Fibroblast of upper back skin (primary cell): Measurements from ENCODE around the gene SUPT6H.
"Not testable (repeated sequence)": the region's sequence is repeated elsewhere in the genome, so short reads cannot be mapped to it uniquely, and the experiment has no call there.

Source experiments
- DNase-seq: peaks from one replicate; pipeline ENCODE4 v3.0.0-alpha.2; 2013

The SUPT6H gene

GRCh38 chr17:28655160-28655559 is 6.8 kb upstream of the SUPT6H start:
- no peak for DNase-seq

- DNase-seq: no peak
Observed at GRCh38 chr17:28657756-28658155, 4.2 kb upstream of the SUPT6H start.

GRCh38 chr17:28658342-28658741 is 3.7 kb upstream of the SUPT6H start:
- DNase-seq: not testable (repeated sequence)

- not testable (repeated sequence) for DNase-seq
Observed at GRCh38 chr17:28658766-28659496, 3.1 kb upstream of the SUPT6H start.

GRCh38 chr17:28659497-28659881 is 2.5 kb upstream of the SUPT6H start:
- DNase-seq: not testable (repeated sequence)

- DNase-seq: no peak
Observed at GRCh38 chr17:28662527-28662829, 473 bp downstream of the SUPT6H start.

GRCh38 chr17:28663723-28664122 is 1.7 kb downstream of the SUPT6H start:
- DNase-seq: no peak

GRCh38 chr17:28665994-28666393 is 4.0 kb downstream of the SUPT6H start:
- no peak for DNase-seq

GRCh38 chr17:28667870-28668269 is 5.9 kb downstream of the SUPT6H start:
- DNase-seq: no peak

- no peak for DNase-seq
Observed at GRCh38 chr17:28669918-28670317, 7.9 kb downstream of the SUPT6H start.

GRCh38 chr17:28675490-28675889 is 13.5 kb downstream of the SUPT6H start:
- no peak for DNase-seq

- no peak for DNase-seq
Observed at GRCh38 chr17:28675980-28676379, 14.0 kb downstream of the SUPT6H start.

- DNase-seq: no peak
Observed at GRCh38 chr17:28682655-28683054, 20.6 kb downstream of the SUPT6H start.

GRCh38 chr17:28684963-28685362 is 23.0 kb downstream of the SUPT6H start:
- peak; percentile 33 for DNase-seq

- DNase-seq: no peak
Observed at GRCh38 chr17:28685366-28685765, 23.4 kb downstream of the SUPT6H start.

- DNase-seq: no peak
Observed at GRCh38 chr17:28686296-28686695, 24.3 kb downstream of the SUPT6H start.

- no peak for DNase-seq
Observed at GRCh38 chr17:28688481-28688880, 26.5 kb downstream of the SUPT6H start.

GRCh38 chr17:28689011-28689410 is 27.0 kb downstream of the SUPT6H start:
- DNase-seq: no peak

- DNase-seq: no peak
Observed at GRCh38 chr17:28693869-28694268, 31.9 kb downstream of the SUPT6H start.

GRCh38 chr17:28698253-28698941 is 36.4 kb downstream of the SUPT6H start:
- DNase-seq: no peak

- no peak for DNase-seq
Observed at GRCh38 chr17:28700278-28700677, 38.3 kb downstream of the SUPT6H start.

- DNase-seq: no peak
Observed at GRCh38 chr17:28700830-28701492, 39.0 kb downstream of the SUPT6H start.

GRCh38 chr17:28702026-28702751 is 40.2 kb downstream of the SUPT6H start:
- no peak for DNase-seq

- DNase-seq: no peak
Observed at GRCh38 chr17:28702752-28703150, 40.7 kb downstream of the SUPT6H start.
